HG03342 (cell line): Measurements from ENCODE around the gene SLC12A7.

Source experiments
- ATAC-seq: cut with Tn5 transposase; IDR thresholded peaks from one replicate; pipeline ENCODE4 v1.9.1; 2021; ENCODE audit warnings: mild to moderate bottlenecking, moderate library complexity; ENCODE audit not compliant: unreplicated experiment

The SLC12A7 gene

GRCh38 chr5:1012313-1012841, 99.5 kb downstream of the SLC12A7 start:
- no peak for ATAC-seq

GRCh38 chr5:1011741-1012312, 100.0 kb downstream of the SLC12A7 start:
- ATAC-seq = no peak

GRCh38 chr5:1011226-1011631, 100.6 kb downstream of the SLC12A7 start:
- no peak for ATAC-seq

DNA sequence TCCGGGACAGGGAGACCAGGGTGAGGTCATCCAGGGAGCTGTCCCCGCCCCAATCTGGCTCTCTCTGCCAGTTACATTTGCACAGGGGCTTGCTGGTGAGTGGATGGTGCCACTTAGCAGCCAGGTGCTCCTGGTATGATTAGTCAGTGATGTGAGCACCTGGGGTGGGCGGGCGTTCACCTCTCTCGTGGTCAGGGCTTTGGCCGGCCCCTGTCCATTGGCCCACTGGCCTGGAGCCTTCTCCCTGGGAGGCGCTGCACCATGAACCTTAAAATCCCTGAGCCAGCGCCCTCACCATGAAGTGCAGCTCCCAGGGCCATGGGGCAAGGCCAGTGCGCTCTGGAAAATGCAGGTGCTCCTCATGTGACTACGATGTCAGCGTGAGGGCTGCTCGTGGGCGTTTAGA, 101.2 kb downstream of the SLC12A7 start:
- no peak for ATAC-seq

- ATAC-seq = no peak
Observed at GRCh38 chr5:1010181-1010510, 101.7 kb downstream of the SLC12A7 start.

GRCh38 chr5:1009359-1010180, 102.3 kb downstream of the SLC12A7 start:
- no peak for ATAC-seq

GRCh38 chr5:1008451-1009358, 103.2 kb downstream of the SLC12A7 start, which contains the start of gene NKD2:
NKD2 (plus strand) TSS chr5:1008802; CDS start chr5:1009058, 256 bp downstream.
- no peak for ATAC-seq

- no peak for ATAC-seq
Observed at GRCh38 chr5:1007681-1008450, 104.0 kb downstream of the SLC12A7 start.

DNA sequence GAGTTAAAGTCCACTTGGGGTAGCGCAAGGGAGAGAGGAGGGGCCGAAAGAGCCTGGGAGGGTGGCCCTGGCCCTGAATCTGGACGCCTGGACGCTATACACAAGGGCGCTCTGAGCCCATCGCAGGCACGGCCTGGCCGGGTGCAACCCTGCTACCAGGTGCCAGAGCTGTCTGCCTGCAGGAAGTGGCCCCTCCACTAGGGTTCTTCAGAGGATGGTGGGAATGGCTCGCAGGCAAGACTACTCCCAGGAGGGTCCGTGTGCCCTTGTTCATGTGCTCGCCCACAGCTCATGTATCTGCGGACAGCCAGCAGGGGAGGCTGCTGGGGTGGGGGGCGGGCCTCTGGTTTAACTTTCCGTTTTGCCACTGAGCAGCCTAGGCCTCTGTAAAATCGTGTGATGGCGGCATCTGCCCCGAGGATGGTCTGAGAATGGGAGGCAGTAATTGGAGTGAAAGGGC, 104.6 kb downstream of the SLC12A7 start:
- no peak for ATAC-seq

DNA sequence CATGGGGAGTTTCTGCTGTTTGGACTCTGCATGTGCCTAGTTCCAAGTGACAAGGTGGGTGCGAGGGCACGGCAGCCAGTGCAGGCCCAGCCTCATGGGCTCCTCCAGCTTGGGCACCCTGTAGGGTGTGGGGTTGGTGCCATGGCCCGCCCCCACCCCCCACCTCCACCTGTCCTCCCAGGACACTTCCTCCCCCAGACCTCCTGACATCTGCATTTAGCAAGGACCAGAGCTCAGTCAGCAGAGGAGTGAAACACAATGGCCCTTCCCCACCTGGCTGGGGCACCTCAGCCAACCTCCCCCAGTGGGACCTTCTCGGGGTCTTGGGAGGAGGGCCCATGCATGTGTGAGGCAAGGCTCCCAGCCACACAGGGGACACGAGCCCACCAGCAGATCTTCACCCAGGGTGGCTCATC, 105.2 kb downstream of the SLC12A7 start:
- ATAC-seq = no peak

GRCh38 chr5:1005904-1006655, 105.8 kb downstream of the SLC12A7 start:
- no peak for ATAC-seq

- no peak for ATAC-seq
Observed at GRCh38 chr5:1005249-1005851, 106.5 kb downstream of the SLC12A7 start.

DNA sequence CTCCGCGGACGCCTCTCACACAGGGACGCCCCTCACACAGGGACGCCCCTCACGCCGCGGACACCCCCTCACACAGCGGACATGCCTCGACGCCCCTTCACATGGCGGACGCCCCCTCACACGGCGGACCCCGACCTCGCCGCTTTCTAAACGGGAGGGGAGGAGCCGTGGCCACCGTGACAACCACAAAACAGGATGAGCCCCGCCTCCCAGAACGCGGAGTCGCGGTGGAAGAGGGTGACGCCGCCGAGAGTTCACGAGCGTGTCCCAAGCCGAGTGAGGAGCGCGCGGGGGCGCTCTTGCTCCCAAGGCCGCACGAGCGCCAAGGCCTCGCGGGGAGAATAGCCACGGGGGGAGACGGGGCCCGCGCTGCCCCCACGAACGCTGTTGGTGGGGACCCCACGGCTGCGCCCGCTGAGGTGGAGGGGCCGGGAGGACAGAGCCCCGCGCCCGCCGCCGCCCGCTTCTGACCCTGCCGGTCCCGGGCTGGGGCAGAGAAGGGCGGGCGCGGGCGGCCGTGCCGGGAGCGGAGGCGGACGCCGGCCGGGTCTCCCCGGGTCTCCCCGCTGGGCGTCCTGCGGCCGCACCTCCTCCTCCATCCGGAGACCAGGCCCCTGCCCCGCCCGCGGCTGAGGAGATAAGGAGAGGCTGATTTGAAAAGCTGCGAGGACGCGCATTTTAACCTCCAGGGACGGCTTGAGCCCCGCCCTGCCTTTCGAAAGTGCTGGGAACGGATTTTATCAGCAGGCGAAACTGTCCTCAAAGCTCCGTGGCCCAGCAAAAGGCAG, 107.2 kb downstream of the SLC12A7 start:
- ATAC-seq = no peak

GRCh38 chr5:1003296-1003937, 108.4 kb downstream of the SLC12A7 start:
- ATAC-seq = no peak

DNA sequence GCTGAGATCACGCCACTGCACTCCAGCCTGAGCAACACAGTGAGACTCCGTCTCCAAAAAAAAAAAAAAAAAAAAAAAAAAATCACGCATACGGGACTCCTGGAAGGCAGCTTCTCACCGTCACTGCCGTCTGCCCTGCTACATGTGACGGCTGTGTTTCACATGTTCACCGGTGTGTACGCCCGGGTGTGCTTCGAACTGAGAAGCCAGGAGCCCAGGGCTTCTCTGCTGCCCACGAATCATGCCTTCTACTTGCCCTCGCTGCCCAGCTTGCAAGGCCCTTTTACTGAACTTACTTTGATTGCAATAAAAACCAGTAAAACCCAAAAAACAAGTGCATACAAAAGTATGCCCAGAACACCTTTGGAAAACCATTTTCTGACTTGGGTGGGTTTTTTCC, 109.0 kb downstream of the SLC12A7 start:
- no peak for ATAC-seq

DNA sequence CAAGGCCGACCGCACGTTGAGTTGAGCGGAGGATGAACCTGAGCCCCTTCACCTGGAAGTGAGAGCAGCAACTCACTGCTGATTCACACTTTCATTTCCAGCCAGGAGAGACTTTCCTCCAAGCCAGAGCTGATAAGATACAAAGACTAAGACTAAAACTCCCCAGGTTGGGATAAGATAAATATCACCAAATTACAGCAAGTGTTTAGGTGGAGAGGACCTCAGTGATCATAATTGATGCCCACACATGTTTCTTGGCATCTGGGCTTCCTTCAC, 109.7 kb downstream of the SLC12A7 start:
- no peak for ATAC-seq

GRCh38 chr5:1001406-1002270, 110.2 kb downstream of the SLC12A7 start:
- ATAC-seq = no peak
